ENCODE data around the gene TTLL5.

GRCh38 chr14:75845136-75845804, 184.2 kb downstream of the TTLL5 start:
- TF ChIP-seq POLR3G (IDR thresholded peaks at IDR 0.05; ENCODE audit: extremely low read depth, insufficient read length, insufficient replicate concordance): no peak
- TF ChIP-seq TEAD4 (IDR thresholded peaks at IDR 0.05; ENCODE audit: low read length): no peak
- TF ChIP-seq TEAD4 (CRISPR knock-in tag; IDR thresholded peaks at IDR 0.05; ENCODE audit: borderline replicate concordance): no peak
